GM12878 (cell line): ENCODE data around the gene PLEKHJ1. TPM values are rescaled to one million over a fixed set of nuclear protein-coding genes. Genes with fewer than 3 reads are reported as not detected.

Experiments used
- ATAC-seq: fragments of 200-7000 bp; cut with Tn5 transposase; 3 replicates; pipeline ENCODE4 v1.9.1; 2020; ENCODE audit warnings: mild to moderate bottlenecking, moderate library complexity
- BruUV-seq: library from RNA; stranded (reverse); fragments of 400-500 nt; replicated peaks from 2 replicates; lab custom pipeline; 2021; lab: Mats Ljungman, UMichigan
- CTCF ChIA-PET: fragments of 300-600 bp; sonication (Branson Sonifier 250); formaldehyde crosslinking; extraction: SDS; loops from one replicate; lab custom pipeline; 2021; ENCODE audit warnings: inconsistent platforms; lab: Yijun Ruan, JAX
- POLR2A ChIA-PET: fragments of 350-600 bp; formaldehyde crosslinking; extraction: SDS; loops from one replicate; lab custom pipeline; 2021; ENCODE audit warnings: inconsistent platforms; lab: Charles Lee
- RAD21 ChIA-PET: fragments of 300-600 bp; sonication (Branson Sonifier 250); formaldehyde crosslinking; loops from one replicate; lab custom pipeline; 2023; ENCODE audit warnings: antibody characterized with exemption; ENCODE audit not compliant: unreplicated experiment; lab: Charles Lee
- SMC1A ChIA-PET: fragments of 300-600 bp; sonication (Branson Sonifier 250); formaldehyde crosslinking; loops from one replicate; lab custom pipeline; 2023; ENCODE audit not compliant: unreplicated experiment, uncharacterized antibody; lab: Charles Lee
- DNase-seq: peaks from one replicate; pipeline ENCODE4 v3.0.0-alpha.2; 2011; ENCODE audit warnings: low read depth, low spot score
- FAIRE-seq: peaks from 3 replicates; lab custom pipeline; 2011; peaks lifted over from hg19 to GRCh38; lab: Jason Lieb, UNC
- H2AFZ ChIP-seq: 2 replicates; pipeline ENCODE4 v1.6.0; 2011; ENCODE audit warnings: low read depth, low read length, control low read depth; ENCODE audit not compliant: control insufficient read depth
- H3K27ac ChIP-seq: 2 replicates; pipeline ENCODE4 v1.5.1; 2011; ENCODE audit warnings: control low read depth; ENCODE audit not compliant: control insufficient read depth, insufficient read depth
- H3K27me3 ChIP-seq, 2 experiments: replicated peaks in 1 of 2; 2 replicates each; pipeline versions ENCODE4 v1.6.0 to v1.6.1; 2011; ENCODE audit warnings: low read length in 1 of 2; ENCODE audit not compliant: control insufficient read depth in 2 of 2, insufficient read depth in 2 of 2
- H3K36me3 ChIP-seq, 2 experiments: 2 replicates each; pipeline ENCODE4 v1.5.1; 2011; ENCODE audit warnings: low read length in 1 of 2; ENCODE audit not compliant: control insufficient read depth in 2 of 2, insufficient read depth in 2 of 2
- H3K4me1 ChIP-seq: 2 replicates; pipeline ENCODE4 v1.6.1; 2011; ENCODE audit warnings: mild to moderate bottlenecking, low read length, moderate library complexity, mixed read lengths; ENCODE audit not compliant: control insufficient read depth, insufficient read depth
- H3K4me2 ChIP-seq: 2 replicates; pipeline ENCODE4 v1.6.0; 2011; ENCODE audit warnings: control low read depth; ENCODE audit not compliant: control insufficient read depth, insufficient read depth
- H3K4me3 ChIP-seq: fragments of 200-600 bp; sonication (generic); 2 replicates; pipeline ENCODE4 v1.5.1; 2016
- H3K79me2 ChIP-seq: 2 replicates; pipeline ENCODE4 v1.6.0; 2011; ENCODE audit warnings: low read length; ENCODE audit not compliant: control insufficient read depth, insufficient read depth
- H3K9ac ChIP-seq: 2 replicates; pipeline ENCODE4 v1.8.0; 2011; ENCODE audit warnings: low read length, control low read depth, mixed read lengths; ENCODE audit not compliant: control insufficient read depth, insufficient read depth
- H3K9me3 ChIP-seq: replicated peaks from 3 replicates; pipeline ENCODE4 v1.5.1; 2011; ENCODE audit warnings: mild to moderate bottlenecking, low read length; ENCODE audit not compliant: control insufficient read depth, insufficient read depth
- H4K20me1 ChIP-seq: 2 replicates; pipeline ENCODE4 v1.6.0; 2011; ENCODE audit not compliant: control insufficient read depth, insufficient read depth
- CREB1 ChIP-seq: IDR thresholded peaks from 2 replicates; pipeline ENCODE4 v1.6.1; 2012; ENCODE audit warnings: low read depth, mild to moderate bottlenecking, inconsistent platforms
- HDAC2 ChIP-seq: fragments of 200-600 bp; sonication (generic); IDR thresholded peaks from 2 replicates; pipeline ENCODE4 v1.6.1; 2017
- JUND ChIP-seq: IDR thresholded peaks from 2 replicates; pipeline ENCODE4 v1.6.1; 2012; ENCODE audit warnings: low read depth, mild to moderate bottlenecking, low read length, improper control_type of control experiment, moderate library complexity
- MXI1 ChIP-seq: fragments of 150-350 bp; IDR thresholded peaks from 2 replicates; pipeline ENCODE4 v1.6.1; 2011; ENCODE audit warnings: low read depth, mild to moderate bottlenecking, inconsistent platforms, low read length, improper control_type of control experiment
- NR2C1 ChIP-seq: fragments of 450-650 bp; IDR thresholded peaks from 2 replicates; pipeline ENCODE4 v1.6.1; 2017; ENCODE audit warnings: antibody characterized with exemption, mild to moderate bottlenecking, moderate library complexity
- POLR2A ChIP-seq: IDR thresholded peaks from 2 replicates; pipeline ENCODE4 v1.6.1; 2011; ENCODE audit warnings: low read depth, mild to moderate bottlenecking, low read length
- POLR2AphosphoS5 ChIP-seq: IDR thresholded peaks from 2 replicates; pipeline ENCODE4 v1.6.1; 2011; ENCODE audit warnings: mild to moderate bottlenecking, low read length, inconsistent platforms
- SIN3A ChIP-seq: IDR thresholded peaks from 2 replicates; pipeline ENCODE4 v1.6.1; 2012; ENCODE audit warnings: low read depth, low read length, improper control_type of control experiment
- YY1 ChIP-seq: IDR thresholded peaks from 2 replicates; pipeline ENCODE4 v1.6.1; 2011; ENCODE audit warnings: low read depth, mild to moderate bottlenecking, low read length
- ZNF24 ChIP-seq: fragments of 450-650 bp; IDR thresholded peaks from 2 replicates; pipeline ENCODE4 v1.6.1; 2017; ENCODE audit warnings: antibody characterized with exemption, mild to moderate bottlenecking
- WGBS: methylation state at CpG from one replicate; pipeline ENCODE4 v1.1.6; 2016; ENCODE audit warnings: low lambda C conversion rate; ENCODE audit not compliant: insufficient replicate concordance, insufficient coverage; ENCODE audit errors: missing lambda C conversion rate; 5-methylcytosine and 5-hydroxymethylcytosine counted together
- in situ Hi-C: fragments of 300-500 bp; cut with MboI; formaldehyde crosslinking; loops from 9 replicates; pipeline ENCODE4 v1.14.3; 2018; ENCODE audit warnings: mixed read lengths
- intact Hi-C: fragments of 100-400 bp; cut with micrococcal nuclease; formaldehyde crosslinking; loops from one replicate; pipeline ENCODE4 v1.14.2; 2022; ENCODE audit not compliant: unreplicated experiment
- polyA plus RNA-seq, 11 experiments: library from polyadenylated mRNA; depleted of rRNA in 4 of 11; unstranded in 6 of 11; stranded (reverse) in 5 of 11; fragments of >200 nt; fragmentation: Nextera tagmentation in 4 of 11; fragmentation: Illumina TruSeq in 1 of 11; extraction: Ambion mirVana in 4 of 11; extraction: Trizol in 1 of 11; gene quantifications; 1 replicate in 1 of 11; 2 replicates in 10 of 11; pipeline versions ENCODE4 v1.2.1 to v1.2.3, GENCODE V29; 2011 to 2016; ENCODE audit warnings: inconsistent platforms in 2 of 11, missing spikeins in 2 of 11, low read depth in 1 of 11
- total RNA-seq, 4 experiments: library from RNA; depleted of rRNA in 3 of 4; stranded (reverse); fragments of >200 nt in 3 of 4; fragmentation: Illumina TruSeq in 1 of 4; extraction: Trizol in 1 of 4; gene quantifications; 2 replicates each; pipeline versions ENCODE4 v1.2.1 to v1.2.3, GENCODE V29; 2013 to 2021
- TF ChIP-seq, protein P1 (sequence below): fragments of 450-650 bp; conservative IDR thresholded peaks from 2 replicates; pipeline ENCODE4 v1.6.1; 2017; ENCODE audit warnings: mild to moderate bottlenecking, moderate library complexity

Gene PLEKHJ1
- total and polyA plus RNA-seq, 10 of the 15 experiments (the other 5 are each of a cell fraction or from before 2014, with no cell fraction given): 1.3 to 133 (median 75.0) TPM

DNA sequence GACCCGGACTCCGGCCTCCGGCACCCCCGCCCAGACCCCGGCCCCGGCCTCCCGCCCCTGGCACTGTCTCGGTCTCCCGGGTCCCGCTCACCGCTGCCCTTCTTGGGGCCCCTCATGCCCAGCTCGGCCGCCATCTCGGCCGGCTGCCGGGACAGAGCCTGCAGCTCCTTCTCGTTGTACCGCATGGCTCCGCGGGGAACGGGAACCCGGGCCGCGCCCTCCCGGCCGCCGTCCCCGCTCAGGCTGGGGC lies 140 bp downstream of the PLEKHJ1 start:
- FAIRE-seq: no peak
- CTCF ChIA-PET: interaction anchor here (0.6 to 3.7 kb wide), 10 partner anchors 25 to 221 kb away, joined by 3 to 35 read pairs (median 4); partner anchors contain the start of gene LMNB2
- ATAC-seq: peak; percentile 72
- no peak for DNase-seq
- RAD21 ChIA-PET: interaction anchor here (0.5 to 4.0 kb wide), 17 partner anchors 9 to 375 kb away, joined by 3 to 39 read pairs (median 3); partner anchors contain the start of genes AMH and TIMM13
- Histone ChIP-seq H3K27me3 (no peaks in the 10 kb centered on the region), H3K9me3 (no peaks in the 10 kb centered on the region), H3K4me3 (peak overlapping the region; percentile 99), H3K9ac (peak overlapping the region; percentile 80)
- no peak for TF ChIP-seq JUND
- TF ChIP-seq, protein P1, sequence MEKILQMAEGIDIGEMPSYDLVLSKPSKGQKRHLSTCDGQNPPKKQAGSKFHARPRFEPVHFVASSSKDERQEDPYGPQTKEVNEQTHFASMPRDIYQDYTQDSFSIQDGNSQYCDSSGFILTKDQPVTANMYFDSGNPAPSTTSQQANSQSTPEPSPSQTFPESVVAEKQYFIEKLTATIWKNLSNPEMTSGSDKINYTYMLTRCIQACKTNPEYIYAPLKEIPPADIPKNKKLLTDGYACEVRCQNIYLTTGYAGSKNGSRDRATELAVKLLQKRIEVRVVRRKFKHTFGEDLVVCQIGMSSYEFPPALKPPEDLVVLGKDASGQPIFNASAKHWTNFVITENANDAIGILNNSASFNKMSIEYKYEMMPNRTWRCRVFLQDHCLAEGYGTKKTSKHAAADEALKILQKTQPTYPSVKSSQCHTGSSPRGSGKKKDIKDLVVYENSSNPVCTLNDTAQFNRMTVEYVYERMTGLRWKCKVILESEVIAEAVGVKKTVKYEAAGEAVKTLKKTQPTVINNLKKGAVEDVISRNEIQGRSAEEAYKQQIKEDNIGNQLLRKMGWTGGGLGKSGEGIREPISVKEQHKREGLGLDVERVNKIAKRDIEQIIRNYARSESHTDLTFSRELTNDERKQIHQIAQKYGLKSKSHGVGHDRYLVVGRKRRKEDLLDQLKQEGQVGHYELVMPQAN: 0 out of 2 replicates have a peak, but pooled peaks have one; percentile 65
- peak; percentile 46; the same call in 1 of the 2 replicates for TF ChIP-seq ZNF24
- TF ChIP-seq HDAC2: no peak
- TF ChIP-seq CREB1: 0 out of 2 replicates have a peak, but pooled peaks have one; percentile 34
- peak; percentile 100; the same call in 1 of the 2 replicates for TF ChIP-seq MXI1
- TF ChIP-seq NR2C1: peak; percentile 68
- peak; percentile 88 for TF ChIP-seq YY1
- TF ChIP-seq POLR2AphosphoS5: no peak
- peak; percentile 95 for TF ChIP-seq SIN3A
- peak; percentile 67; the same call in 1 of the 2 replicates for TF ChIP-seq POLR2A
- TF ChIP-seq, all 136 proteins: peak for 8
- POLR2A ChIA-PET: interaction anchor here (1.0 to 2.1 kb wide), 7 partner anchors 22 to 78 kb away, joined by 3 to 7 read pairs (median 5); no protein-coding TSS in a partner anchor
- Histone ChIP-seq H3K79me2 (peaks cover 76% of the 10 kb centered on the region), H3K4me2 (no peak overlapping the region), H3K36me3 (peaks cover 5 to 18% of the 10 kb centered on the region in 2 experiments; a peak in 3 of 4 replicates), H3K4me1 (peaks cover 24% of the 10 kb centered on the region), H2AFZ (peak overlapping the region; percentile 45), H4K20me1 (peaks cover 11% of the 10 kb centered on the region), H3K27ac (peak overlapping the region; percentile 94)
- BruUV-seq: no TSS peak
- SMC1A ChIA-PET: interaction anchor here (0.7 to 3.8 kb wide), 12 partner anchors 22 to 158 kb away, joined by 3 to 19 read pairs (median 4); no protein-coding TSS in a partner anchor
- under 1% methylated on average over 13 of the region's 28 CpGs for WGBS
- in situ Hi-C loops (loop anchor here (5.0 kb wide), 1 partner anchor 36 kb away; no protein-coding TSS in a partner anchor), intact Hi-C loops (loop anchor here (1.0 to 10.0 kb wide), 4 partner anchors 37 to 156 kb away; partner anchors contain the start of genes IZUMO4, LSM7, MOB3A and SPPL2B)
